Caco-2 (cell line): Measurements from ENCODE around the gene RIC8A. TPM values are rescaled to one million over a fixed set of nuclear protein-coding genes. Genes with fewer than 3 reads are reported as not detected.

ENCODE experiments used
- BruUV-seq: library from RNA; stranded (reverse); fragments of 400-500 nt; replicated peaks from 2 replicates; lab custom pipeline; 2021; lab: Mats Ljungman, UMichigan
- CTCF ChIA-PET: fragments of 300-600 bp; sonication (Branson Sonifier 250); formaldehyde crosslinking; loops from one replicate; lab custom pipeline; 2022; ENCODE audit warnings: antibody characterized with exemption; lab: Charles Lee
- POLR2A ChIA-PET: fragments of 300-600 bp; sonication (Branson Sonifier 250); formaldehyde crosslinking; loops from one replicate; lab custom pipeline; 2022; ENCODE audit warnings: antibody characterized with exemption; lab: Charles Lee
- DNase-seq, 2 experiments: peaks; one replicate each; pipeline versions ENCODE4 v3.0.0 to v3.0.0-alpha.2; 2020 to 2022
- H3K27me3 ChIP-seq: replicated peaks from 2 replicates; pipeline ENCODE4 v1.6.0; 2011; ENCODE audit warnings: low read length; ENCODE audit not compliant: control insufficient read depth, insufficient read depth
- H3K36me3 ChIP-seq: 2 replicates; pipeline ENCODE4 v1.5.1; 2011; ENCODE audit warnings: low read length; ENCODE audit not compliant: control insufficient read depth, insufficient read depth
- H3K4me1 ChIP-seq: fragments of 250-450 bp; sonication (Bioruptor Pico); 2 replicates; pipeline ENCODE4 v1.5.1; 2020; ENCODE audit warnings: mild to moderate bottlenecking
- H3K4me3 ChIP-seq: 2 replicates; pipeline ENCODE4 v1.5.1; 2011; ENCODE audit warnings: low read depth, mild to moderate bottlenecking, control low read depth, low read length
- H3K9me3 ChIP-seq: fragments of 250-450 bp; sonication (Bioruptor Pico); 2 replicates; pipeline ENCODE4 v1.5.1; 2020; ENCODE audit warnings: mild to moderate bottlenecking, moderate library complexity
- H3K27ac Mint-ChIP-seq: one replicate; pipeline ENCODE4 v1.8.0; 2022; ENCODE audit warnings: mixed read lengths; ENCODE audit not compliant: unreplicated experiment
- H3K27me3 Mint-ChIP-seq: one replicate; pipeline ENCODE4 v1.8.0; 2022; ENCODE audit warnings: mixed read lengths; ENCODE audit not compliant: insufficient read depth, unreplicated experiment
- H3K36me3 Mint-ChIP-seq: one replicate; pipeline ENCODE4 v1.8.0; 2022; ENCODE audit warnings: mild to moderate bottlenecking, mixed read lengths; ENCODE audit not compliant: insufficient read depth, unreplicated experiment
- H3K4me1 Mint-ChIP-seq: one replicate; pipeline ENCODE4 v1.8.0; 2022; ENCODE audit warnings: low read depth, mixed read lengths; ENCODE audit not compliant: unreplicated experiment
- H3K4me3 Mint-ChIP-seq: one replicate; pipeline ENCODE4 v1.8.0; 2022; ENCODE audit warnings: mild to moderate bottlenecking, moderate library complexity, mixed read lengths; ENCODE audit not compliant: unreplicated experiment
- H3K9me3 Mint-ChIP-seq: one replicate; pipeline ENCODE4 v1.8.0; 2022; ENCODE audit warnings: mixed read lengths; ENCODE audit not compliant: unreplicated experiment
- CTCF ChIP-seq, 2 experiments: fragments of 200-600 bp in 1 of 2; IDR thresholded peaks; 1 replicate in 1 of 2; 2 replicates in 1 of 2; pipeline versions ENCODE4 v1.5.1 to v1.8.0; 2011 to 2022; ENCODE audit warnings: antibody characterized with exemption in 1 of 2, control low read depth in 1 of 2, inconsistent platforms in 1 of 2, low read depth in 1 of 2, low read length in 1 of 2, mild to moderate bottlenecking in 1 of 2, moderate library complexity in 1 of 2; ENCODE audit not compliant: insufficient read depth in 1 of 2, severe bottlenecking in 1 of 2, unreplicated experiment in 1 of 2
- intact Hi-C: fragments of 100-400 bp; cut with micrococcal nuclease; formaldehyde crosslinking; loops from one replicate; pipeline ENCODE4 v1.10.0; 2022; ENCODE audit not compliant: unreplicated experiment
- total RNA-seq: library from RNA; stranded (reverse); gene quantifications from 2 replicates; pipeline ENCODE4 v1.2.3, GENCODE V29; 2022

RIC8A gene
- total RNA-seq, 1 experiment from 2014 or later = 97.1 TPM

- intact Hi-C loops = no loop called here
- Histone ChIP-seq H3K4me1 (peaks cover 7% of the 10 kb centered on the region), H3K9me3 (no peaks in the 10 kb centered on the region), H3K36me3 (no peaks in the 10 kb centered on the region), H3K27me3 (no peaks in the 10 kb centered on the region), H3K4me3 (no peak overlapping the region)
- no peaks in the 10 kb centered on the region for H3K9me3 Mint-ChIP-seq
- DNase-seq = no peak
- H3K4me3 Mint-ChIP-seq = no peak overlapping the region
- BruUV-seq = no TSS peak
- POLR2A ChIA-PET = no interaction called here
- H3K27me3 Mint-ChIP-seq = no peaks in the 10 kb centered on the region
- no peaks in the 10 kb centered on the region for H3K4me1 Mint-ChIP-seq
- H3K36me3 Mint-ChIP-seq = peaks cover 8% of the 10 kb centered on the region
- TF ChIP-seq CTCF (IDR thresholded peaks at IDR 0.05; ENCODE audit: insufficient read depth in 1 of 2, low read depth in 1 of 2, low read length in 1 of 2, severe bottlenecking in 1 of 2, unreplicated experiment in 1 of 2) = no peak
- H3K27ac Mint-ChIP-seq = no peak overlapping the region
- CTCF ChIA-PET = no interaction called here
These were observed 14.0 kb downstream of the RIC8A start for GRCh38 chr11:221539-221938.

GRCh38 chr11:221998-222789 is 14.7 kb downstream of the RIC8A start:
- Mint-ChIP-seq H3K27me3 (no peaks in the 10 kb centered on the region), H3K36me3 (peaks cover 6% of the 10 kb centered on the region), H3K9me3 (no peaks in the 10 kb centered on the region), H3K4me1 (no peaks in the 10 kb centered on the region), H3K27ac (no peak overlapping the region), H3K4me3 (no peak overlapping the region)
- H3K36me3 ChIP-seq = no peaks in the 10 kb centered on the region
- no peak for TF ChIP-seq CTCF (IDR thresholded peaks at IDR 0.05; ENCODE audit: insufficient read depth in 1 of 2, low read depth in 1 of 2, low read length in 1 of 2, severe bottlenecking in 1 of 2, unreplicated experiment in 1 of 2)
- DNase-seq = no peak
- H3K4me3 ChIP-seq = no peak overlapping the region
- CTCF ChIA-PET = no interaction called here
- BruUV-seq = no TSS peak
- no peaks in the 10 kb centered on the region for H3K27me3 ChIP-seq
- intact Hi-C loops = no loop called here
- POLR2A ChIA-PET = no interaction called here
- no peaks in the 10 kb centered on the region for H3K9me3 ChIP-seq
- H3K4me1 ChIP-seq = peaks cover under 1% of the 10 kb centered on the region; the same call in 1 of the 2 replicates

- CTCF ChIA-PET = no interaction called here
- BruUV-seq = no TSS peak
- no peaks in the 10 kb centered on the region for H3K36me3 ChIP-seq
- Mint-ChIP-seq H3K4me1 (no peaks in the 10 kb centered on the region), H3K4me3 (no peak overlapping the region), H3K9me3 (no peaks in the 10 kb centered on the region), H3K27me3 (no peaks in the 10 kb centered on the region), H3K36me3 (peaks cover 6% of the 10 kb centered on the region), H3K27ac (no peak overlapping the region)
- POLR2A ChIA-PET = no interaction called here
- no peaks in the 10 kb centered on the region for H3K9me3 ChIP-seq
- no peak for TF ChIP-seq CTCF (IDR thresholded peaks at IDR 0.05; ENCODE audit: insufficient read depth in 1 of 2, low read depth in 1 of 2, low read length in 1 of 2, severe bottlenecking in 1 of 2, unreplicated experiment in 1 of 2)
- H3K4me1 ChIP-seq = no peaks in the 10 kb centered on the region
- H3K4me3 ChIP-seq = no peak overlapping the region
- intact Hi-C loops = no loop called here
- no peak for DNase-seq
- H3K27me3 ChIP-seq = no peaks in the 10 kb centered on the region
These were observed 15.7 kb downstream of the RIC8A start for GRCh38 chr11:223026-223789.
